NCI-H69 (cell line): ENCODE results near the gene CEMIP.

ENCODE experiments used
- DNase-seq: peaks from one replicate; lab custom pipeline; 2025; lab: John Stamatoyannopoulos, UW

The CEMIP gene

GRCh38 chr15:80929689-80930088 lies 150.5 kb downstream of the CEMIP start:
- DNase-seq, result no peak

- DNase-seq, result no peak
Measured at GRCh38 chr15:80931191-80931590, 152.0 kb downstream of the CEMIP start.

- DNase-seq, result no peak
Measured at GRCh38 chr15:80931721-80932512, 152.7 kb downstream of the CEMIP start.

GRCh38 chr15:80932513-80932815 lies 153.3 kb downstream of the CEMIP start:
- no peak for DNase-seq

- no peak for DNase-seq
Measured at GRCh38 chr15:80932989-80933388, 153.8 kb downstream of the CEMIP start.

- DNase-seq, result no peak
Measured at GRCh38 chr15:80934761-80935221, 155.6 kb downstream of the CEMIP start.

GRCh38 chr15:80936288-80937078 lies 157.3 kb downstream of the CEMIP start:
- no peak for DNase-seq

- no peak for DNase-seq
Measured at GRCh38 chr15:80937718-80938117, 158.5 kb downstream of the CEMIP start.

GRCh38 chr15:80939216-80939615 lies 160.0 kb downstream of the CEMIP start:
- no peak for DNase-seq

GRCh38 chr15:80940331-80940730 lies 161.2 kb downstream of the CEMIP start:
- no peak for DNase-seq

GRCh38 chr15:80940851-80941250 lies 161.7 kb downstream of the CEMIP start:
- DNase-seq, result no peak

GRCh38 chr15:80942266-80942665 lies 163.1 kb downstream of the CEMIP start:
- DNase-seq, result no peak

- DNase-seq, result no peak
Measured at GRCh38 chr15:80942746-80943565, 163.8 kb downstream of the CEMIP start.

- no peak for DNase-seq
Measured at GRCh38 chr15:80944818-80945217, 165.6 kb downstream of the CEMIP start.

GRCh38 chr15:80945605-80946004 lies 166.4 kb downstream of the CEMIP start:
- DNase-seq, result no peak

GRCh38 chr15:80946576-80946975 lies 167.4 kb downstream of the CEMIP start:
- no peak for DNase-seq

GRCh38 chr15:80948651-80949292 lies 169.6 kb downstream of the CEMIP start:
- no peak for DNase-seq

- DNase-seq, result no peak
Measured at GRCh38 chr15:80949756-80950155, 170.6 kb downstream of the CEMIP start.

- DNase-seq, result no peak
Measured at GRCh38 chr15:80950291-80951078, 171.3 kb downstream of the CEMIP start.

GRCh38 chr15:80951941-80952340 lies 172.8 kb downstream of the CEMIP start:
- DNase-seq, result peak; percentile 8
